OCI-LY3 (cell line): ENCODE measurements around the gene D2HGDH.
"Not testable (repeated sequence)": the region's sequence is repeated elsewhere in the genome, so short reads cannot be mapped to it uniquely, and the experiment has no call there.

ENCODE experiments used
- H2AFZ ChIP-seq: fragments of 200-600, 300-600 bp; shearing (Covaris generic); 2 replicates; pipeline ENCODE4 v1.6.0; 2014; ENCODE audit warnings: antibody characterized with exemption, low read depth, low read length
- H3K27ac ChIP-seq: fragments of 200-600, 300-600 bp; sonication (generic); 2 replicates; pipeline ENCODE4 v1.5.1; 2014; ENCODE audit warnings: mild to moderate bottlenecking, low read length, moderate library complexity, mixed read lengths
- H3K27me3 ChIP-seq: fragments of 200-600, 300-600 bp; sonication (generic); 2 replicates; pipeline ENCODE4 v1.6.1; 2014; ENCODE audit warnings: low read depth, low read length, mixed read lengths
- H3K36me3 ChIP-seq: fragments of 200-600, 300-600 bp; sonication (generic); replicated peaks from 2 replicates; pipeline ENCODE3; 2014; ENCODE audit warnings: low read depth, low read length, mixed read lengths
- H3K4me1 ChIP-seq: fragments of 300-600, 200-600 bp; sonication (generic); 2 replicates; pipeline ENCODE4 v1.6.1; 2014; ENCODE audit warnings: low read length, mixed read lengths
- H3K4me2 ChIP-seq: fragments of 200-600, 300-600 bp; sonication (generic); 2 replicates; pipeline ENCODE4 v1.6.1; 2014; ENCODE audit warnings: low read length, mixed read lengths
- H3K4me3 ChIP-seq: fragments of 300-600, 200-600 bp; sonication (generic); 2 replicates; pipeline ENCODE4 v1.5.1; 2014; ENCODE audit warnings: antibody characterized with exemption, mild to moderate bottlenecking, low read length, moderate library complexity
- H3K79me2 ChIP-seq: fragments of 300-600, 200-600 bp; shearing (Covaris generic); 2 replicates; pipeline ENCODE4 v1.6.1; 2014; ENCODE audit warnings: mild to moderate bottlenecking, low read length, mixed read lengths
- H3K9ac ChIP-seq: fragments of 300-600, 200-600 bp; shearing (Covaris generic); 2 replicates; pipeline ENCODE4 v1.6.0; 2014; ENCODE audit warnings: mild to moderate bottlenecking, low read length, moderate library complexity
- H3K9me3 ChIP-seq: fragments of 200-600, 300-600 bp; shearing (Covaris generic); 2 replicates; pipeline ENCODE4 v1.6.1; 2014; ENCODE audit warnings: low read length, mixed read lengths; ENCODE audit not compliant: insufficient read depth
- H4K20me1 ChIP-seq: fragments of 200-600, 300-600 bp; sonication (generic); 2 replicates; pipeline ENCODE4 v1.6.1; 2016; ENCODE audit warnings: low read length, mixed read lengths; ENCODE audit not compliant: insufficient read depth
- EZH2phosphoT487 ChIP-seq: fragments of 200-600 bp; shearing (Covaris generic); IDR thresholded peaks from 2 replicates; pipeline ENCODE4 v1.6.1; 2018; ENCODE audit warnings: antibody characterized with exemption, mixed run types, low read depth
- TF ChIP-seq, protein P1 (sequence below): fragments of 200-600, 300-600 bp; sonication (generic); IDR thresholded peaks from 2 replicates; pipeline ENCODE4 v1.5.1; 2014; ENCODE audit warnings: antibody characterized with exemption, low read length, low read depth

D2HGDH gene

DNA sequence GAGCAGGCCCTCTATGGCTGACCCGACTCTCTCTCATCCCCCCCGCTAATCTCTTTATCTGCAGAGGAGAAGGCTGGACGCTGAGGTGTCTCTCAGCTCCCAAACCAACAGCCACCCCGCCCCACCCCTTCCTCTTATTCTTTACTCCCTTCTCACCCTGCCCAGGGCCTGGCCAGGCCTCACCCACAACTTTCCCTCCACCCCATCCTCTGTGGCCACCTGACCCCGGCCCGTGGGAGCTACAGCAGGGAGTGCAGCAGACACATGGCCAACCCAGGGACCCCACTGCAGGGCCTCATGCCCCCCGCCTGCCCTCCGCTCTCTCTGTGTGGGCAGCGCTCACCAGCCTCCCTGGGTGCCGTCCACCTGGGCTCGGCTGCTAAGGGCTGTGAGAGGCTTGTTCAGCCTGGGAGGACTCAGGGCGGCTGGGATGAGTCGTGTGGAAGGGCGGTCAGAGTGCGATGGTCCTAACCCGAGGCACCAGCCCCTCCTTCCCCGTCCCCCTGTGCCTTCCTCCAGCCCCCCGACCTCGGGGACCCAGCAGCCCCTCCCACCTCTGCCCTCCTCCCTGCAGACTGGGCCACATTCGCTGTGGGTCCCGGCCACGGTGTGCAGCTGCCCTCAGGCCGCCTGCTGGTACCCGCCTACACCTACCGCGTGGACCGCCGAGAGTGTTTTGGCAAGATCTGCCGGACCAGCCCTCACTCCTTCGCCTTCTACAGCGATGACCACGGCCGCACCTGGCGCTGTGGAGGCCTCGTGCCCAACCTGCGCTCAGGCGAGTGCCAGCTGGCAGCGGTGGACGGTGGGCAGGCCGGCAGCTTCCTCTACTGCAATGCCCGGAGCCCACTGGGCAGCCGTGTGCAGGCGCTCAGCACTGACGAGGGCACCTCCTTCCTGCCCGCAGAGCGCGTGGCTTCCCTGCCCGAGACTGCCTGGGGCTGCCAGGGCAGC, 81.3 kb downstream of the D2HGDH start:
- H4K20me1 ChIP-seq: no peaks in the 10 kb centered on the region
- H3K4me2 ChIP-seq: no peak overlapping the region

DNA sequence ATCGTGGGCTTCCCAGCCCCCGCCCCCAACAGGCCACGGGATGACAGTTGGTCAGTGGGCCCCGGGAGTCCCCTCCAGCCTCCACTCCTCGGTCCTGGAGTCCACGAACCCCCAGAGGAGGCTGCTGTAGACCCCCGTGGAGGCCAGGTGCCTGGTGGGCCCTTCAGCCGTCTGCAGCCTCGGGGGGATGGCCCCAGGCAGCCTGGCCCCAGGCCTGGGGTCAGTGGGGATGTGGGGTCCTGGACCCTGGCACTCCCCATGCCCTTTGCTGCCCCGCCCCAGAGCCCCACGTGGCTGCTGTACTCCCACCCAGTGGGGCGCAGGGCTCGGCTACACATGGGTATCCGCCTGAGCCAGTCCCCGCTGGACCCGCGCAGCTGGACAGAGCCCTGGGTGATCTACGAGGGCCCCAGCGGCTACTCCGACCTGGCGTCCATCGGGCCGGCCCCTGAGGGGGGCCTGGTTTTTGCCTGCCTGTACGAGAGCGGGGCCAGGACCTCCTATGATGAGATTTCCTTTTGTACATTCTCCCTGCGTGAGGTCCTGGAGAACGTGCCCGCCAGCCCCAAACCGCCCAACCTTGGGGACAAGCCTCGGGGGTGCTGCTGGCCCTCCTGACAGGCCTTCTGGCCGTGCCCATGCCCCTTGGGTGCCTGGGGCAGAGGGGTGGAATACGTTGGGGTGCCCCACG, 82.1 kb downstream of the D2HGDH start:
- Histone ChIP-seq H3K27me3 (no peaks in the 10 kb centered on the region), H3K9me3 (no peaks in the 10 kb centered on the region), H3K4me3 (no peak overlapping the region), H3K9ac (no peak overlapping the region), H3K4me1 (peaks cover 8% of the 10 kb centered on the region), H3K4me2 (no peak overlapping the region), H3K27ac (no peak overlapping the region), H3K36me3 (no peaks in the 10 kb centered on the region), H3K79me2 (no peaks in the 10 kb centered on the region), H4K20me1 (no peaks in the 10 kb centered on the region), H2AFZ (no peak overlapping the region)
- TF ChIP-seq EZH2phosphoT487: no peak
- TF ChIP-seq, protein P1, sequence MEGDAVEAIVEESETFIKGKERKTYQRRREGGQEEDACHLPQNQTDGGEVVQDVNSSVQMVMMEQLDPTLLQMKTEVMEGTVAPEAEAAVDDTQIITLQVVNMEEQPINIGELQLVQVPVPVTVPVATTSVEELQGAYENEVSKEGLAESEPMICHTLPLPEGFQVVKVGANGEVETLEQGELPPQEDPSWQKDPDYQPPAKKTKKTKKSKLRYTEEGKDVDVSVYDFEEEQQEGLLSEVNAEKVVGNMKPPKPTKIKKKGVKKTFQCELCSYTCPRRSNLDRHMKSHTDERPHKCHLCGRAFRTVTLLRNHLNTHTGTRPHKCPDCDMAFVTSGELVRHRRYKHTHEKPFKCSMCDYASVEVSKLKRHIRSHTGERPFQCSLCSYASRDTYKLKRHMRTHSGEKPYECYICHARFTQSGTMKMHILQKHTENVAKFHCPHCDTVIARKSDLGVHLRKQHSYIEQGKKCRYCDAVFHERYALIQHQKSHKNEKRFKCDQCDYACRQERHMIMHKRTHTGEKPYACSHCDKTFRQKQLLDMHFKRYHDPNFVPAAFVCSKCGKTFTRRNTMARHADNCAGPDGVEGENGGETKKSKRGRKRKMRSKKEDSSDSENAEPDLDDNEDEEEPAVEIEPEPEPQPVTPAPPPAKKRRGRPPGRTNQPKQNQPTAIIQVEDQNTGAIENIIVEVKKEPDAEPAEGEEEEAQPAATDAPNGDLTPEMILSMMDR: no peak

More for the DNA sequence above, 81.3 kb downstream of the D2HGDH start:
- TF ChIP-seq, protein P1: no peak
- no peak for TF ChIP-seq EZH2phosphoT487
- H3K9me3 ChIP-seq: no peaks in the 10 kb centered on the region
- no peaks in the 10 kb centered on the region for H3K27me3 ChIP-seq
- no peak overlapping the region for H2AFZ ChIP-seq
- H3K4me1 ChIP-seq: peaks cover 8% of the 10 kb centered on the region
- no peak overlapping the region for H3K4me3 ChIP-seq
- no peak overlapping the region for H3K9ac ChIP-seq
- no peak overlapping the region for H3K27ac ChIP-seq
- no peaks in the 10 kb centered on the region for H3K36me3 ChIP-seq
- H3K79me2 ChIP-seq: no peaks in the 10 kb centered on the region

DNA sequence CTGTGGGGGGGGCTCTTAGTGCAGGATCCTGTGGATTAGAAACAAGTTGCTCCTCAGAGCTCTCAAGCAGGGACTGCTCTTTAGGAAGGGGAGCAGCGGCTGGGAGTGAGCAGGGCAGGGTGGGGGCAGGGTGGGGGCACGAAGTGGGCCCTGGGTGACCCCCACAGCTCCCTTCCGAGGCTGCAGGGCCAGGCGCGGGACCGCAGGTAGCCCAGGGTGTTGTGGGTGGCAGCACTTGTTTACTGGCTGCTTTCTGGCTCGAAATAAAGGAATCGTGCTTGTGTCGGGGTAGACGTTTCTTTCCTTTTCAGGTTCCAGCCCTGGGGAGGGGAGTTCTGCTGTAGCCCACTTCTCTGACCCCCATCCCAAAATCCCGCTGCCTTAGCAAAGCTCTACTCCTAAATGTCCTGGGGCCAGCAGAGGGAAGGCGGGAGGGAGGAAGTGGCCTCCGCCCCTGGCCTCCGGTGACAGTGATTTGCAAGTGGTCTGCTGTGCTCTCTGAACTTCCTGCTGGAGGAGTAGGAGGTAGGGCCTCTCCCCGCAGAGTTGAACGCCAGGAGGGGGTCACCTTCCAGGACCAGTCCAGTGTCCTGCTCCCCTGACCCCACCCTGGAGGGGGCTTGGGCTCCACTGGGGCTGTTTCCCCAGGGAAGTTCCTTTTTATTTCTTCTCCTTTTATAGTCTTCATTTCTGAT, 82.8 kb downstream of the D2HGDH start:
- Histone ChIP-seq H4K20me1 (no peaks in the 10 kb centered on the region), H3K9me3 (no peaks in the 10 kb centered on the region), H3K4me2 (peak overlapping the region; percentile 22; the same call in 1 of the 2 replicates), H3K27me3 (no peaks in the 10 kb centered on the region), H3K4me3 (no peak overlapping the region), H3K36me3 (no peaks in the 10 kb centered on the region), H3K9ac (no peak overlapping the region), H3K79me2 (no peaks in the 10 kb centered on the region), H2AFZ (no peak overlapping the region), H3K27ac (no peak overlapping the region), H3K4me1 (peaks cover 8% of the 10 kb centered on the region)
- TF ChIP-seq, protein P1: no peak

DNA sequence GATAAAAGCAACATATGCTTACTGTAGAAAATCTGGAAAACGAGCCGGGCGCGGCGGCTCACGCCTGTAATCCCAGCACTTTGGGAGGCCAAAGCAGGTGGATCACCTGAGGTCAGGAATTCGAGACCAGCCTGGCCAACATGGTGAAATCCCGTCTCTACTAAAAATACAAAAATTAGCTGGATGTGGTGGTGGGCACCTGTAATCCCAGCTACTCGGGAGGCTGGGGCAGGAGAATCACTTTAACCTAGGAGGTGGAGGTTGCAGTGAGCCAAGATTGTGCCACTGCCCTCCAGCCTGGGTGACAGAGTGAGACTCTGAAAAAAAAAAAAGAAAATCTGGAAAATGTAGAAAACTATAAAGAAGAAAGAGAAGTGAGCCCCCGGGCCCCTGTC, 83.4 kb downstream of the D2HGDH start:
- not testable (repeated sequence) for H3K27me3 ChIP-seq, H3K4me1 ChIP-seq, H2AFZ ChIP-seq, H3K4me3 ChIP-seq, H3K79me2 ChIP-seq, H3K36me3 ChIP-seq, H3K9me3 ChIP-seq, H3K9ac ChIP-seq, H3K4me2 ChIP-seq, H3K27ac ChIP-seq, H4K20me1 ChIP-seq
